ELR (cell line): ENCODE data around the gene ERI2.
A peak's percentile ranks its signal among the peaks of the same experiment; 100 is the strongest.

ENCODE experiments used
- DNase-seq: peaks from one replicate; pipeline ENCODE4 v3.0.0-alpha.2; 2015; ENCODE audit warnings: low read depth

The ERI2 gene, protein sequence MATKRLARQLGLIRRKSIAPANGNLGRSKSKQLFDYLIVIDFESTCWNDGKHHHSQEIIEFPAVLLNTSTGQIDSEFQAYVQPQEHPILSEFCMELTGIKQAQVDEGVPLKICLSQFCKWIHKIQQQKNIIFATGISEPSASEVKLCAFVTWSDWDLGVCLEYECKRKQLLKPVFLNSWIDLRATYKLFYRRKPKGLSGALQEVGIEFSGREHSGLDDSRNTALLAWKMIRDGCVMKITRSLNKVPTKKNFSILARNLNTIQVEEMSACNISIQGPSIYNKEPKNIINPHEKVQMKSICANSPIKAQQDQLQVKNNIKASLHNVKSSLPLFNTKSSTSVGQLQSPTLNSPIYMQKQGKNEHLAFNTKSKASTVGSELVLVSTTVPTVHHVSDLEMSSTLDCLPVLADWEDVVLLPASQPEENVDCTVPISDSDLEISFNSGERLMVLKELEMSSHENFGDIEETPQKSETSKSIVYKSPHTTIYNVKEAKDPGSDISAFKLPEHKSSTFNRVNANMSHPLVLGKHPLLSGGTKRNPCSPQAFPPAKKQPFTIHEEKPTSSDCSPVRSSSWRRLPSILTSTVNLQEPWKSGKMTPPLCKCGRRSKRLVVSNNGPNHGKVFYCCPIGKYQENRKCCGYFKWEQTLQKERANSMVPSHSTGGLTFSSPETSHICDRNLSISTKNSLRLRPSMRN

DNA sequence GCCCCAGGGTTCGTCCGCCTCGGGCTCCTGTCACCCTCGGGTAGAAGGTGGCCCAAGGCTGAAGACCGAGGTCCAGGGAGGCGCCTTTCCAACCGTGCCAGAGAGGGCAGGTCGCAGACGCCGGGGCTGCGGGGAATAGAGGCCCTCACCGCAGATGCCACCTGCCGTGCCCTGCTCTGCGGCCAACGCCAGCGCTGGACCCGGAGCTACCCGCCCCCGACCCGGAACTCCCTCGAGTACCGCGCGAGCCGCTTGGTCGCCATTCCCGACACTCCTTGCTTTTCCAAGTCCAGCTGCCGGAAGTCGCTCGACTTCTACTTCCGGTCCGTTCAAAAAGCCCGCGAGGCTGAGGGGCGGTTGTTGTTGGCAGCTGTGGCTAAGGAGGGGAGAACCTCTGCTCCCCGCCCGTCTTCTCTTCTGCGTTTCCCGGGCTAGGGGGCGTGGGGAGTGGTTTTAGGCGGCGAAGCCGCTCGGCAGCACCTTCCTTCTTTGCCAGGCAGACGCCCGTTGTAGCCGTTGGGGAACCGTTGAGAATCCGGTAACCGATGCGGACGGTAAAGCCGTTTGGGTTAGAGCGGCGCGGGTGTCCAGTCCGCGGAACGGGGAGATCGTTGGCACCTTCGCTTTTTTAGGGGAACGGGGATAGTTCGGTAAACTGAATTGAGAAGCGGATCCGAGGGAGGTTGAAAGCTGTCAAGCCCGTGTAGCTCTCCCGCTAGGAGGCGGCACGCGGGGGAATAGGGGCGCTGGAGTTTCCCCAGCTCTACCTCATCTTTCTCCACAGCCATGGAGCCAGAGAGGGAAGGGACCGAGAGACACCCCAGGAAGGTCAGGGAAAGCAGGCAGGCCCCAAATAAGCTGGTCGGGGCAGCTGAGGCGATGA is at the start of gene ERI2, which contains the start of gene REXO5:
ERI2 (minus strand) TSS at position 305 of the 883 bp plus-strand sequence; CDS start at position 263, 42 bp downstream.
REXO5 (plus strand) TSS at position 360 of the 883 bp plus-strand sequence; CDS start at position 787, 427 bp downstream.
- DNase-seq, result peak; percentile 95

- DNase-seq, result no peak
Measured at GRCh38 chr16:20854963-20855362, 48.7 kb upstream of the ERI2 start.

DNA sequence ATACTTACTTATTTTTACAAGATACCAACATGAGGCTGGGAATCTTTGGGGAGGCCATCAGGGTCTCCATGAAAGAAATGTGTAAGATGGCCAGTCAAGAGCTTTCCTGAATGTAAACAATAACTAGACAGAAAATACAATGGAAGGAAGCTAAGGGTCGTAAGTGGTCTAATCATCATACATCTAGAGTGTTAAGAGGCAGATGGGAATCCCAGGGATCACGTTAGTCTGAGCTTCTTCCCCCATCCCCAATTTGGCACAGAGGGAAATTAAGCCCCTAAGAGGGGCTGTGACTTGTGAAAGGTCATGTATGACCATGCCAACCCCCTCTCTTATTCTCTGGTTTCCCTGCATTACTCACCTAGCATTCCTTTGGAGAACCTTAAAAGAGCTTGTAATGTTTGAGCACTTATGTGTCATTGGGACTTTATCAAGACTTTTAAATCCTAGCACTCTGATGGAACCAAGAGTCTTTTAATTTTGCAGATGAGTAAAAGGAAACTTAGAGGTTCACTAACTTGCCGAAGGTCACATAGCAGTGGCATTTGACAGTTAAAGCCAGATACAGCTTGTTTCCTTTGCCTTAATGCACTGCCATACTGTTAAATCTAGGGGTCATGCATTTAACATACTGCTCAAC is 47.8 kb upstream of the ERI2 start:
- DNase-seq, result peak; percentile 22

DNA sequence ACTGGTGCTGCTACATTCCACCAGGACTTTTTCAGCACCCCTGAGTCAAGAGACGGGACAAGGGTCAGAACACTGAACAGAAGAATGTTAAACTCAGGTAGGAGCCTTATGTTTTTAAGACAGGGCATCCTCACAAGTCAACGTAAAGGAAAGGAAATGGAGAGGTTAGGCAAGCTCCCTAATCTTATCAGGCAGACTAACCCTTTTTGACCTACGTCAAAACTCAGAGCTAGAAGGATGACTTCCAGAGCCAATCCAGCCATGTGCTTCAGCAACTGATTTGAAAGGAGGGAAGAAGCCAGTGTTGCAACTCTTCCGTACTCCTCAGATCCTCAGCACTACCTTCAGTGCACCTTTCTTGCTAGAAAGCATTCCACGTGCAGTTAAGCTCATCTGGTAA is 46.9 kb upstream of the ERI2 start:
- DNase-seq, result no peak

GRCh38 chr16:20851601-20852000 is 45.3 kb upstream of the ERI2 start:
- DNase-seq, result peak; percentile 68

DNA sequence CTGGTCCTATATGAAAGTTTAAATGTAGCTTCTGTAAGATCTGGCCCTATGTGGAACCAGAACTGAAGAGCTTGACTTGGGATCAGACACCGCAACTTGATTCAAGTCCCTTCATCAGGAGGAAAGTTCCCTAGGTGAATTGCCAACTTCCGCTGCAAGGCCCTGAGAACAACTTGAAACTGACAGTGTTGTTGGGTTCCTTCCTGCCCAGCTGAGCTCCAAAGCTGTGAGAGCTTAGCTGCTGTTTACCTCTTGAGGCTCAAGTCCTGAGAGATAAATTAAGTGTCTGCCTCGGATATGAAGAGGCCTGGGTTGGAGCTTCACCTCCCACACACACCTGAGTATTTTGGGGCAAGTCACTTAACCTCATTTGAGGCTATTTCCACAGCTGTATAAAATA is 44.7 kb upstream of the ERI2 start:
- no peak for DNase-seq

GRCh38 chr16:20849589-20850390 is 43.5 kb upstream of the ERI2 start:
- peak; percentile 71 for DNase-seq

DNA sequence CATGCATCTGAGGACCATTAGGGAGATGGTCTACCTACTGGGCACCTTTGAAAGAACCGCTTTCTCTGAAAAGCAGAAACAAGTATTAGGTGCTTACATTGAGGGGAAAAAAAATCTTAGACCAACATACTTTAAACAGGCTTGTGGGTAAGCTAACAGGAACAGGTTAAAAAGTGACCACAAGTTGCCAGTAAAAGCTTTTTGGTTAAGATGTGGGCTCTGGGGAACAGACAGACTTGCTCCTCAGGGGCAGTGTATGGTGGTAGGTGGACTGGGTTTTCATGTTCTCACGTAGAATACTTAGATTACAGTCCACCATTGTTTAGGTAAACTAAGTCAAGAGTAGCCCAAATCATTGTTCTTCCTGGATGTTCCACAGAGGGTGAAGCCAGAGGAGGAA is 41.3 kb upstream of the ERI2 start:
- DNase-seq, result no peak

DNA sequence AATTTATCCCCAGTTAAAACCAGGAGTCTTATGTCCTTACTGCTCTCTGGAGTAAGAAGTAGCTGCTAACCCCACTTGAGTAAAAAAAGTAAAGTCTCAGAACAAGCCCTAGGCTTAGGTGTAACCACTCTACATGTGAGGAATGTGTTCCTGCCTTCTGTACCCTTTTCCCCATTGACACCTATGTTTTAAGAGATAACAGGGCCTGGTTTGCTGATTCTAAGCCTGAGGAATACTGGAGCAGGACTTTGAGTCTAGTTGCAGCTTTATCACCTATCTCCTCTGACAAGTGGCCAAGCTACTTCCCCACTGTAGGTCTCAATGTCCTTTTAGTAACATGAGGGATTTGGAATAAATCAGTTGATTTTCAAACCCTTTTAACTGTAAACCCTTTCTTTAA is 40.3 kb upstream of the ERI2 start:
- DNase-seq, result no peak

DNA sequence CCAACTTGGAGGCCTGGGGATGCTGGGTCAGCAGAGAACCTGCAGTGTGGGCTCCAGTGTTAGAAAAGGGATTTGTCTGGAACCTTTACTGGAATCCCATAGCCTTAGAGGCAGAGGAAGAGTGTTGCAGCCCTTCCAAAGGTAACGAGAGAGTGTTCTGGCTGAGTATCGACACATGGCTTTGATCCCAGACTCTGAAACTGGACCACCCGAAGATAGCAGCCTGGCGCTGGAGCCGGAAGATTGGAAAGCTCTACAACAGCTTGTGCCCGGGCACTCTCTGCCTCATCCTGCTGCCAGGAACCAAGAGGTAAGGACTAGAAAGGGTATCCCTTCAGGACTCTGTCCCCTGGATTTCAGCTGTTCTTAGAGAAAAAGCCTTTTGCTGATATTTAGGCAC is 39.8 kb upstream of the ERI2 start:
- DNase-seq, result no peak

DNA sequence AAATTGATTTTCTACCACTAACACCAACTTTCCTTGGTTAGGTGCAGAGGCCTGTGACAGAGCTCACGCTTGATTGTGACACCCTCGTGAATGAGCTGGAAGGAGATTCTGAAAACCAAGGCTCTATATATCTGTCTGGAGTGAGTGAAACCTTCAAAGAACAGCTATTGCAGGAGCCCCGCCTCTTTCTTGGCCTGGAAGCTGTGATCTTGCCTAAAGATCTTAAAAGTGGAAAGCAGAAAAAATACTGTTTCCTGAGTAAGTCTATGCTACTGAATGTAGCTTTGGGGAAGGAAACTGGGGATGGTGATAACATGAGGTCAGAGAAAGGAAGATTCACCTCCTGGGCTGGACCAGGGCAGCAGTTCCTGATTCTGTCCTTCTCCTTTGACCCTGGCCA is 38.3 kb upstream of the ERI2 start:
- no peak for DNase-seq

GRCh38 chr16:20844054-20844453 is 37.8 kb upstream of the ERI2 start:
- DNase-seq, result no peak

- no peak for DNase-seq
Measured at GRCh38 chr16:20839504-20839903, 33.2 kb upstream of the ERI2 start.

GRCh38 chr16:20838240-20838639 is 32.0 kb upstream of the ERI2 start:
- DNase-seq, result no peak

GRCh38 chr16:20833086-20833485 is 26.8 kb upstream of the ERI2 start:
- DNase-seq, result no peak

- DNase-seq, result no peak
Measured at GRCh38 chr16:20830372-20830771, 24.1 kb upstream of the ERI2 start.

GRCh38 chr16:20829536-20829935 is 23.3 kb upstream of the ERI2 start:
- no peak for DNase-seq

- DNase-seq, result no peak
Measured at GRCh38 chr16:20826039-20826566, 19.8 kb upstream of the ERI2 start.

DNA sequence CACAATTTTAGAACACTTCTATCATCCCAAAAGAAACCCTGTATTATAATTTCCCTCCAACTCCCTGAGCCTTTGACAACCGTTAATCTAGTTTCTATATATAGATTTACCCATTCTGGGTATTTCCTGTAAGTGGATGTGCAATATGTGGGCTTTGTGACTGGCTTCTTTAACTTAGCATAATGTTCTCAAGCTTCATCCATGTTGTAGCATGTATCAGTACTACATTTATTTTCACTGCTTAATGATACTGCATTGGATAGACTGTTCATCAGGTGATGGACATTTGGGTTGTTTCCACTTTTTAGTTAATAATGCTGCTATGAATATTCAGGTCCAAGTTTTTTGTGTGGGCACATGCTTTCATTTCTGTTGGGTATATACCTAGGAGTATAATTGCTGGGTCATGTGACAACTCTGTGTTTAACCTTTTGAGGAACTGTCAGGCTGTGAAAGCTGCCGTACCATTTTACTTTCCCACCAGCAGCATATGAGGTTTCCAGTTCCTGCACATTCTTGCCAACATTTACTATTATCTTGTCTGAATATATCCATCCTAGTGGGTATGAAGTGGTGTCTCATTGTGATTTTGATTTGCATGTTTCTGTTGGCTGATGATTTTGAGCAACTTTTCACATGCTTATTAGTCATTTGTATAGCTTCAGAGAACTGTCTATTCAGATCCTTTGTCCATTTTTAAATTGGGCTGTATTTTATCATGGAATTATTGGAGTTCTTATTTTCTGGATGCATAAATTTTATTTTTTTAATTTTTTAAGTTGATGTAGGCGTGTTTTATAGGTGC is 16.5 kb upstream of the ERI2 start:
- no peak for DNase-seq

- no peak for DNase-seq
Measured at GRCh38 chr16:20821682-20822081, 15.4 kb upstream of the ERI2 start.
